AG04450 (cell line): ENCODE results near the gene MSI2. TPM values are rescaled to one million over a fixed set of nuclear protein-coding genes. Genes with fewer than 3 reads are reported as not detected.

Experiments used
- CTCF ChIA-PET: fragments of 300-600, 350-600 bp; formaldehyde crosslinking; extraction: SDS; loops from one replicate; lab custom pipeline; 2022; ENCODE audit warnings: antibody characterized with exemption, inconsistent platforms; lab: Charles Lee
- POLR2A ChIA-PET: fragments of 350-600 bp; formaldehyde crosslinking; extraction: SDS; loops from one replicate; lab custom pipeline; 2021; ENCODE audit warnings: antibody characterized with exemption, inconsistent platforms; lab: Yijun Ruan, JAX
- DNase-seq: peaks from one replicate; pipeline ENCODE4 v3.0.0-alpha.2; 2011; ENCODE audit warnings: low read depth, low spot score
- H3K27ac ChIP-seq: one replicate; pipeline ENCODE4 v1.5.1; 2012; ENCODE audit warnings: low read depth, low read length, control low read depth
- H3K27me3 ChIP-seq: one replicate; pipeline ENCODE4 v1.6.0; 2012; ENCODE audit warnings: low read length; ENCODE audit not compliant: control insufficient read depth, insufficient read depth
- H3K4me3 ChIP-seq: 2 replicates; pipeline ENCODE4 v1.5.1; 2011; ENCODE audit warnings: mild to moderate bottlenecking, low read depth, low read length, control low read depth
- H3K9me3 ChIP-seq: 2 replicates; pipeline ENCODE4 v1.5.1; 2012; ENCODE audit warnings: low read length; ENCODE audit not compliant: control insufficient read depth, insufficient read depth
- polyA plus RNA-seq: library from polyadenylated mRNA; depleted of rRNA; stranded (reverse); fragments of >200 nt; gene quantifications from 2 replicates; pipeline ENCODE4 v1.2.3, GENCODE V29; 2011
- TF ChIP-seq, protein P1 (sequence below): IDR thresholded peaks from 2 replicates; pipeline ENCODE4 v1.5.1; 2011; ENCODE audit warnings: low read depth, low read length, control low read depth, inconsistent platforms

MSI2 gene
- polyA plus RNA-seq, 1 experiment: 26.2 TPM

DNA sequence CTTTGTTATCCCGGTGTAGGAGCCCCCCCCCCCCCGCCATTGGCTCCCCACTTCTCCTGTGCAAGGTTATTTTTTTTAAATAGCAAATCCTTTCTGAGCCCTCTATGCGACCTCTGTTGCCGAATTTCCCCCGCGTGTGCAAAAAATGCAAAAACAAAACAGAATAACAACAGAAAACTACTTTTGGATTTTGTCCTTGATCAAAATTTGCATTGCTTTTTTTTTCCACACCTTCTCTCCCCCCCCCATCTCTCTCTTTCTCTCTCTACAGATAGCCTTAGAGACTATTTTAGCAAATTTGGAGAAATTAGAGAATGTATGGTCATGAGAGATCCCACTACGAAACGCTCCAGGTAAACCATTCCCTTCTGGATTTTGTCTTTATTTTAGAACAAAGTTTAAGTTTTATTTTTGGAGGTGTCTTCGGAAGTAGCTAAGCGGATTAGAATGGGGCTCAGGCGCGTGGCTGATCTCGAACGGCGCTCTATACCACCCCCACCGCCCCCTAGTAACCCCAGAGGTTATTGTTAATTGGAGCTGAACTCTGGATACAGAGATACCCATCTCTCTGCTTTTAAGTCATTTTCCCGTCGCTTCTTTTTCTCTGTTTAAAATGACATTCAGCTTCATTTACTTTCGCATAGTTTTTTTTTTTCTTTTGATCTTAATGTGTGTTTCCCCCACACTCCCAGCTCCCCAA is 1.0 kb downstream of the MSI2 start:
- no peak for DNase-seq
- CTCF ChIA-PET: interaction anchor here (0.8 to 3.7 kb wide), 5 partner anchors 14 to 415 kb away, joined by 3 to 17 read pairs (median 7); no protein-coding TSS in a partner anchor
- TF ChIP-seq, protein P1, sequence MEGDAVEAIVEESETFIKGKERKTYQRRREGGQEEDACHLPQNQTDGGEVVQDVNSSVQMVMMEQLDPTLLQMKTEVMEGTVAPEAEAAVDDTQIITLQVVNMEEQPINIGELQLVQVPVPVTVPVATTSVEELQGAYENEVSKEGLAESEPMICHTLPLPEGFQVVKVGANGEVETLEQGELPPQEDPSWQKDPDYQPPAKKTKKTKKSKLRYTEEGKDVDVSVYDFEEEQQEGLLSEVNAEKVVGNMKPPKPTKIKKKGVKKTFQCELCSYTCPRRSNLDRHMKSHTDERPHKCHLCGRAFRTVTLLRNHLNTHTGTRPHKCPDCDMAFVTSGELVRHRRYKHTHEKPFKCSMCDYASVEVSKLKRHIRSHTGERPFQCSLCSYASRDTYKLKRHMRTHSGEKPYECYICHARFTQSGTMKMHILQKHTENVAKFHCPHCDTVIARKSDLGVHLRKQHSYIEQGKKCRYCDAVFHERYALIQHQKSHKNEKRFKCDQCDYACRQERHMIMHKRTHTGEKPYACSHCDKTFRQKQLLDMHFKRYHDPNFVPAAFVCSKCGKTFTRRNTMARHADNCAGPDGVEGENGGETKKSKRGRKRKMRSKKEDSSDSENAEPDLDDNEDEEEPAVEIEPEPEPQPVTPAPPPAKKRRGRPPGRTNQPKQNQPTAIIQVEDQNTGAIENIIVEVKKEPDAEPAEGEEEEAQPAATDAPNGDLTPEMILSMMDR: no peak
- no peak overlapping the region for H3K27ac ChIP-seq
- peak overlapping the region; percentile 71 for H3K4me3 ChIP-seq
- no peaks in the 10 kb centered on the region; the same call in 1 of the 2 replicates for H3K9me3 ChIP-seq
- no peaks in the 10 kb centered on the region for H3K27me3 ChIP-seq
- POLR2A ChIA-PET: interaction anchor here (0.7 to 1.0 kb wide), 2 partner anchors 10 to 134 kb away, joined by 4 read pairs; no protein-coding TSS in a partner anchor

DNA sequence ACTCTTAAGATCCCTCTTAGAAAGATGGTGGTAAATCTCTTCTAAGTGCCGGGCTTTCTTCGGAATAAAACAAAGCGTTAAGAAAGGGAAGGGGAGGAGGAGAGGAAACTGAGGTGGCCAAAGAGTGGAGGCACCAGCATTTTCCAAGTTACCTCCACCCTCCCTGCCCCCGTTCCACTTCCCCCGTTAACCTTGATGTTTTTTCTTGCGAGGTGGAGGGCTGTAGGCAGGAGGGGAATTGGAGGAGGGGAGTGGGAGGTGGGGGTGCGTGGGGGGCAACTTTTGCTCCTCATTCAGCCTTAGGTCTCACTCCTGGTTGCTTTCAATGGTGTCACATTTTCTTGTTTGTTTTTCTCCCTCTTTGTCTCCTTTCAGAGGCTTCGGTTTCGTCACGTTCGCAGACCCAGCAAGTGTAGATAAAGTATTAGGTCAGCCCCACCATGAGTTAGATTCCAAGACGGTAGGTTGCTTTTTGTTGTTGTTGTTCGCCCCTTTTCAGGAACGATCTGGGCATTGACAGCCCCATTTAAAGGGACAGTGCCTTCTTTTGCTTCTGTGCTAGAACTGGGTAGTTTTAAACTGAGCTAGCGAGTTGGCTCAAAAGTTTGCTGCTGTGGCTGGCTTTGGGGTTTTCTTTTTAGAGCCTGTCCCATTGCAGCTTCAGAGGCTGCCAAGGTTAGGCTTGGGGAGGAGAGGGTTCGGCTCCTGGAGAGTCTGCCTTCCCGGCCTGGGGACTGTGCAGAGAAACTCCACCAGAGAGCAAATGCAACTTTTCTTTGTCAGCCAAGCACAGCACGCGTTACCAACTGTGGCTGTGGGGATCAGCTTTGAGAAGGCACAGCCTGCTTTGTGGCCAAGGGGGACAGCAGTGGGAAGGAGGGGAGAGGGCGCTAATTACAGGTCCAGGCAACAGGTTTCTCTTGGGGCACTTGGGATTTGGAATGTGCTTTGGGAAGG is 1.9 kb downstream of the MSI2 start:
- Histone ChIP-seq H3K4me3 (peak overlapping the region; percentile 71), H3K27ac (no peak overlapping the region), H3K9me3 (no peaks in the 10 kb centered on the region; the same call in 1 of the 2 replicates), H3K27me3 (no peaks in the 10 kb centered on the region)
- CTCF ChIA-PET: interaction anchor here (0.8 to 3.7 kb wide), 5 partner anchors 15 to 414 kb away, joined by 3 to 17 read pairs (median 7); no protein-coding TSS in a partner anchor
- DNase-seq: no peak
- POLR2A ChIA-PET: interaction anchor here (0.7 to 1.0 kb wide), 2 partner anchors 9 to 133 kb away, joined by 4 read pairs; no protein-coding TSS in a partner anchor
- TF ChIP-seq, protein P1: no peak

DNA sequence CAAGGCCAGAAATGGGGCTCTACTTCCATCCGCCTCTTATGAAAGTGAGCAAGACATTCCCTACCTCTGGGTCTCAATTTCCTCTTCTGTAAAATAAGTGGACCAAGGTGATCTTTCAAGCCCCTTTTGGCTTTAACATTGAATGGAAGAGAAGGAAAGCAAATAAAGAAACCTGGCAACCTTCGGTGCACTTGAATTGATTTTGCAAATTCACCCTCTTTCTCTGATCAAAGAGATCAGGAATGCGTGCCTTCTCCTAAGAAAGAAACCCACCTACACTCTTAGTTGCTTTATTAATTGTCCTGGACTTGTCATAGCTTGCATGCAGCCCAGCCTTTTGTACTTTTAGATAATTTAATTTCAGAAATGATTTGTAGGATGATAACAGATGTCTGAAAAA is 3.0 kb downstream of the MSI2 start:
- H3K27ac ChIP-seq: no peak overlapping the region
- POLR2A ChIA-PET: no interaction called here

DNA sequence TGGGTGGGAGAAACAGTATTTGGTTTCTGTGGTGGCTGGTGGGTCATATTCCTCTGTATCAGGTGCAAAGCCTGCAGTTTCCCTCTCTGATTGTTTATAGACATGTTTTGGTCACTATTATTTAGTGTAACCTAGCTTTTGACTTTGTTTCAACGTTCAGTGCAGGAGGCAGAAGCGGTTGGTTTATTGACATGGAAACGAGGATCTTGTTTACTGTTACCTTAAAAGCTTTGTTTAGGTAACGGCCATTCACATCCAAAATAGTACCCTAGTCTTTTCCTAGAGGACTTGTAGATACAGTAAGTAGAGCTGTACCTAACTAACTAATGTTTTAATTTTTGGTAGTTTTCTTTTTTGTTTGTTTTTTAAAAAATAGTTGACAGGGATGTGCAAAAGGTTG is 3.5 kb downstream of the MSI2 start:
- TF ChIP-seq, protein P1: no peak
- Histone ChIP-seq H3K27me3 (no peaks in the 10 kb centered on the region), H3K9me3 (no peaks in the 10 kb centered on the region; the same call in 1 of the 2 replicates), H3K27ac (no peak overlapping the region), H3K4me3 (no peak overlapping the region)
- POLR2A ChIA-PET: no interaction called here
- no peak for DNase-seq
- CTCF ChIA-PET: interaction anchor here (1.2 to 3.7 kb wide), 3 partner anchors 17 to 412 kb away, joined by 3 to 17 read pairs (median 6); no protein-coding TSS in a partner anchor

More for the DNA sequence above, 3.0 kb downstream of the MSI2 start:
- DNase-seq: no peak
- Histone ChIP-seq H3K9me3 (no peaks in the 10 kb centered on the region; the same call in 1 of the 2 replicates), H3K4me3 (no peak overlapping the region), H3K27me3 (no peaks in the 10 kb centered on the region)
- CTCF ChIA-PET: interaction anchor here (1.2 to 3.7 kb wide), 3 partner anchors 16 to 413 kb away, joined by 3 to 17 read pairs (median 6); no protein-coding TSS in a partner anchor
- TF ChIP-seq, protein P1: no peak
